ENCODE measurements around the gene MLPH. TPM values are rescaled to one million over a fixed set of nuclear protein-coding genes. Genes with fewer than 3 reads are reported as not detected.

MLPH gene
- total and polyA plus RNA-seq, 8 donors = 61.3 to 657 (median 344) TPM

DNA sequence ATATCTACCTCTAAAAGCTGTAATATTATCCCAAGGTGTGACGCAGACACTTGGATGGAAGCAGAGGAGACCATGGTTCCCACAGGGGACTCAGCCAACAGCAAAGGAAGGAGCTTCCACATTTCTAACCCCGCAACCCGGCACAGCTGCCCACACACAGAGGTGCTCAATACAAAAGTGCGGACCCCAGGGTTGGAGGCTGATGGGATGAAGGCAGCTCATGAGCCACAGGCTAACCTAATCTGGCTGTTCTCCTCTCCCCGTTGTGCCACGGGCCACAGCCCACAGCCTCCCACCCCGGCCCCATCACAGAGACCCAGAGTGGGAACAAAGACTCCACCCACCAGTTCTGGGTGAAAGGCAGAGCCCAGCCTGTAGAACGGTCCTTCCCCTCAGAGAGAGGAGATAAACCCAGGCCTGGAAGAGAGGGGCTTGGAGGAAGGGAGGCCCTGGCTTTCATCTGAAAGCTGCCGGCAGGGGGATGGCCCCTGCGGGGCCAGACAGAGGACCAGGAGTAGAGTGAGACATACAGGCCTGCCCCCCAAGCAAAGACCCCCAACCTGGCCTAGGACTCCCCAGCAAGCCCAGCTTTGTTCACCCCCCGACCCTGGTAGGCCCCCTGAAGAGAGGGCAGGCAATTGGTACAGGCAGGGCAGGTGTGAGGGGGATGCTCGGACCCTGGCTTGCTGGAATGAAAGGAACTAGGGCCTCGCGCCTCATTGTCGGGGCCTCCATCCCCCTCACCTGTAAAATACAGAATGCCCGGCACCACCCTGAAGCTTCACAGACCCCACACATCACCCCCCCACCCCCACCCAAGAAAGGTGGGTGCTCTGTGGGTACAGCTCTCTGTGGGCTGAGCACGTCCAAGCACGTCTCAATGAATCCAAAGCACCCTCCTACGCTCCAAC, 96.6 kb downstream of the MLPH start:
- intact Hi-C loops (cut with DNase I; ENCODE audit: low total_unique reads) = loop anchor here (10.0 kb wide), 1 partner anchor 161 kb away; no protein-coding TSS in a partner anchor
- peak overlapping the region in 1 of 5 donors; percentile 24 for H3K27ac ChIP-seq
- no peaks in the 10 kb centered on the region for H3K27me3 ChIP-seq
- H3K4me3 ChIP-seq = no peak overlapping the region
- H3K4me1 ChIP-seq = peaks cover 18 to 51% (median 32%) of the 10 kb centered on the region in 4 donors
- DNase-seq = no peak
- H3K36me3 ChIP-seq = peaks cover 0 to 22% (median 6%) of the 10 kb centered on the region in 4 donors
- TF ChIP-seq POLR2AphosphoS5 (IDR thresholded peaks at IDR 0.05) = no peak
- TF ChIP-seq CTCF (IDR thresholded peaks at IDR 0.05) = no peak
- TF ChIP-seq POLR2A (IDR thresholded peaks at IDR 0.05) = no peak
- TF ChIP-seq EP300 (IDR thresholded peaks at IDR 0.05) = no peak
- WGBS, 5 donors = 80 to 87% (median 85%) methylated on average over 16 to 19 of the region's 19 CpGs
- H3K9me3 ChIP-seq = no peaks in the 10 kb centered on the region

DNA sequence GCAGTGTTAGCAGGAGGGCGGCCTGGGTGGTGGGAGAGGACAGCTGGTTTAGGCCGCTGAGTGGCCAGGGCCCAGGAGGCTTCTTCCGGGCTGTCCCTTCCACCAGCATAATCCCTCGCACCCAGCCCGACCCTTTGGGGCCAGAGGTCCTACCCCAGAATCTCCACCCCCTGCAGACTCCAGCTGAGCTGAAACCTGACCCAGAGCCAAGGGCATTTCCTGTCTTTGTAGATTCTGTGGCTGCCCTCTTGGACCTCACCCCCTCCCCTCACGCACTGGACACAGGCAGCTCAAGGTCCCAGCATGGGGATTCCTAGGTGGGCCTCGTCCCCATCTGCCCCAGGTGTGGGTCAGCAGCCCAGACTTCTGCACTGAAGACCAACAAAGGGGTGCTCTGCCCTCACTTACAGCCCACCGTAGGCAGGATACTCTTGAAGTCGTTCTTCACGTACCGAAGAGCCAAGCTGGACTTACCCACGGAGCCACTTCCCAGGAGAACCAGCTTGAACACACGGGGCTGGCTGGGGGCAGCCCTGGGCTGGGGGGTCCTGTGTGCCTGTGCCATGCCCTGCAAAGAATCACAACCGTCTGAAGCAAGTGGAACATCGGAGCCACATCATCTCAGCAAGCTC, 98.7 kb downstream of the MLPH start:
- peak overlapping the region in 1 of 5 donors; percentile 1 for H3K27ac ChIP-seq
- H3K27me3 ChIP-seq = no peaks in the 10 kb centered on the region
- H3K4me3 ChIP-seq = no peak overlapping the region
- peaks cover 0 to 22% (median 6%) of the 10 kb centered on the region in 4 donors for H3K36me3 ChIP-seq
- DNase-seq = no peak
- H3K9me3 ChIP-seq = no peaks in the 10 kb centered on the region
- intact Hi-C loops (cut with DNase I; ENCODE audit: low total_unique reads) = loop anchor here (10.0 kb wide), 1 partner anchor 159 kb away; no protein-coding TSS in a partner anchor
- H3K4me1 ChIP-seq = peaks cover 24 to 63% (median 39%) of the 10 kb centered on the region in 4 donors
- 83 to 85% (median 83%) methylated on average over 15 of the region's 15 CpGs for WGBS, 5 donors
- TF ChIP-seq EP300 (IDR thresholded peaks at IDR 0.05) (no peak), POLR2A (IDR thresholded peaks at IDR 0.05) (no peak), POLR2AphosphoS5 (IDR thresholded peaks at IDR 0.05) (no peak), CTCF (IDR thresholded peaks at IDR 0.05) (no peak)

- Histone ChIP-seq H3K4me3 (peak overlapping the region in 1 of 4 donors; percentile 45), H3K27me3 (no peaks in the 10 kb centered on the region), H3K36me3 (peaks cover 0 to 19% (median 6%) of the 10 kb centered on the region in 4 donors), H3K4me1 (peaks cover 10 to 53% (median 32%) of the 10 kb centered on the region in 4 donors), H3K9me3 (no peaks in the 10 kb centered on the region), H3K27ac (peak overlapping the region in 1 of 5 donors; percentile 14)
- WGBS, 5 donors = 61 to 85% (median 72%) methylated on average over 9 of the region's 9 CpGs
- intact Hi-C loops (cut with DNase I; ENCODE audit: low total_unique reads) = loop anchor here (10.0 kb wide), 1 partner anchor 157 kb away; no protein-coding TSS in a partner anchor
- TF ChIP-seq EP300 (IDR thresholded peaks at IDR 0.05) = no peak
- TF ChIP-seq POLR2A (IDR thresholded peaks at IDR 0.05) = no peak
- no peak for TF ChIP-seq POLR2AphosphoS5 (IDR thresholded peaks at IDR 0.05)
- TF ChIP-seq CTCF (IDR thresholded peaks at IDR 0.05) = no peak
- no peak for DNase-seq
These were observed 101.1 kb downstream of the MLPH start for GRCh38 chr2:237588044-237588696.
